NCI-H748 (cell line): ENCODE measurements around the gene UBN2.
"Not testable (repeated sequence)": the region's sequence is repeated elsewhere in the genome, so short reads cannot be mapped to it uniquely, and the experiment has no call there.

Experiments used
- DNase-seq: peaks from one replicate; lab custom pipeline; 2025; ENCODE audit not compliant: unreplicated experiment; lab: John Stamatoyannopoulos, UW

Gene UBN2

GRCh38 chr7:139294241-139294640 is 63.2 kb downstream of the UBN2 start:
- DNase-seq = no peak

DNA sequence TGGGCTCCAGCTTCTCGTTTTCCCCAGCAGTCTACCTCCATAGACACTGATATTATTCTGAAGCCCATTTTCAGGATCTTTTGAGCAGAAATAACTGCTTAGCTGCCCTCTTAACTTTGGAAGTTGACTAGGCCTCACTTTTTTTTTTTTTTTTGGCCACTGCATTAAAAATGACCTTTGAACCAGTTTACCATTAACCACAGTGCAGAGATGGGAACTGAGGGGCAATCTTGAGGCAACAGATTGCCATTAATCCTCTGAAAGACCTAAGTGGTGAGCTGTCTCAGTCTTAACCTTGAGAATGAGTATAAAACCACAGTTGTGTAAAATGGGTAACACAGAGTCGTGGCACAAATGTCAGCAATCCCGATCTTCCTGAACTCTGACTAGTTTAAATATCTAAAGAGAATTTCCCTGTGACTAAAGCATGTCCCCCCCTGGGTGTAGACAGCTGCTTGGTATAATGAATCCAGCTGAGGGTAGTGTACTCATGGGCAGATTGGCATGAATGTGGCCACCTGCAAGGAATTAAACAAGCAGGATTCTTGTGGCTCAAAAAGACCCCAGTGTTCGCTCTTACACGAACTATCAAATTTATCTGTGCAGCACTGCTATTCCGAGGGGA is 64.0 kb downstream of the UBN2 start:
- no peak for DNase-seq

- no peak for DNase-seq
Observed at GRCh38 chr7:139297795-139298194, 66.8 kb downstream of the UBN2 start.

GRCh38 chr7:139299296-139299695 is 68.3 kb downstream of the UBN2 start:
- no peak for DNase-seq

GRCh38 chr7:139300390-139300789 is 69.4 kb downstream of the UBN2 start:
- no peak for DNase-seq

DNA sequence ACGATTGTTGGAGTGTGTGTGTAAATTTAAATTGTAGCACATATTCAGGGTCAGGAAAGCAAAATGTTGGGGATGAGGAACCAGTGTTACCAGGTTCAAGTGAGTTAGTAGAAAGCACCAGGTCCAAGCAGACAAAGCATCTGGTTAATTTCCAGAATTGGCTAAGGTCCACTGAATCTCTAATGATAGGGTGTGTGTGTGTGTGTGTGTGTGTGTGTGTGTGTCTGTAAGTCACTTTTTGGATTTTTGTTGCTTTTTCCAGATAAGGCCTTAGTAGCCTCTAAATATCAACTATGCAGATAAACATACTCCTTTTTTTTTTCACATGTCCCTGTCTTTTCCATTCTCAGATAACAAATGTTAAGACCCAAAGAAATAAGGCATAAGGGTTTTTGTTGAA is 73.5 kb downstream of the UBN2 start:
- no peak for DNase-seq

DNA sequence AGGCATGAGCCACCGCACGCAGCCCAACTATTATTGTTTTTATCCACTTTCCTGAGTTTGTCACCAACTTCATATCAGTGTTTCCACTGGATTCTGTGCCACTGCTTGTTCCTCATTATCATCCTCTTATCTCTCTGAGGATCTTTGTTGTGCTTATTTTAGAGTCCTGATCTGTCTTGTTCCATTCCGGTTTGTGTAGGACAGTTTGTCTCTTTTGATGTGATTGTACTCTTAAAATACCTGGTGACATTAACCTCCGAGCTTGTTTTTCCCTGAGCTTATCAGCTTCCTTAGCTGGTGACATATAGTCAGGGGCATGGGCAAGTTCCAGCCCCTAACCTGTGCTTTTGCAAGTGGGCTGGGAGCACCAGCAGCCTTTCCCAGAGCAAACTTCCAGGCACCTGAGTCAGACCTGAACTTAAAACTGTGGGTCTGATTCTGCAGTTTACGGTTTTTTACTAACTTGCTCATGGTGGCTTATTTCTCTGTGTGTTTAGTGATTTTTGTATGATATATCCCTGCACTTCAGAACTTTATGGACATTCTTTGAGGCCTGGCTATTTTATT is 87.0 kb downstream of the UBN2 start:
- no peak for DNase-seq

GRCh38 chr7:139321071-139321745 is 90.2 kb downstream of the UBN2 start:
- DNase-seq = peak; percentile 6

GRCh38 chr7:139324709-139325108 is 93.7 kb downstream of the UBN2 start:
- not testable (repeated sequence) for DNase-seq

- no peak for DNase-seq
Observed at GRCh38 chr7:139328375-139328774, 97.3 kb downstream of the UBN2 start.

GRCh38 chr7:139329119-139329518 is 98.1 kb downstream of the UBN2 start:
- DNase-seq = no peak

GRCh38 chr7:139330333-139331030 is 99.4 kb downstream of the UBN2 start:
- no peak for DNase-seq

DNA sequence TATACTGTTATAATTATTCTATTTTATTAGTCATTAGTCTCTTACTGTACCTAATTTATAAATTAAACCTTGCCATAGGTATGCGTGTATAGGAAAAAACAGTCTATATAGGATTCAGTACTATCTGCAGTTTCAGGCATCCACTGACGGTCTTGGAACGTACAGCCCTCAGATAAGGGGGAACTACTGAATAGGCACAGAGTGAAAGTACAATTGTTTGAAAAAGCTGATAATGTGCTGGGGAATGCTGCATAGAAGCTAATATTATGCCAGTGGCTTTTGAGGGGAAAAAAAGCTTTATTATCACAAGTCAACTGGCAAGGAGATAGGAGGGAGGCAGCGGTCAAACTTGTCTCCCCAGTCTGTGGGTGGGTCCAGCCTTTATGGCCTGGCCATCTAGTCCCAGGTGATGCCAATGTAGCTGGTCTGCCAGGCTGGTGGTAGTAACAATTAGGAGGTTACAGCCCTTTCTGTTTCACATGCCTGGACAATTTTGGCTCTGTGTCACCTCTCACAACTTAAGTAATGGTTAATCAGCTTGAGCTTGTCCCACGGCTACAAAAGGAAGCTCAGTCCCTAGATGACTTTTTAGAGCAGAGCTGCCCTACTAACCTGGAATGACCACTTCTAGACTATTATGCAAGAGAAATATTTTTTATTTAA is 101.8 kb downstream of the UBN2 start:
- no peak for DNase-seq

GRCh38 chr7:139333443-139333842 is 102.4 kb downstream of the UBN2 start:
- DNase-seq = not testable (repeated sequence)

DNA sequence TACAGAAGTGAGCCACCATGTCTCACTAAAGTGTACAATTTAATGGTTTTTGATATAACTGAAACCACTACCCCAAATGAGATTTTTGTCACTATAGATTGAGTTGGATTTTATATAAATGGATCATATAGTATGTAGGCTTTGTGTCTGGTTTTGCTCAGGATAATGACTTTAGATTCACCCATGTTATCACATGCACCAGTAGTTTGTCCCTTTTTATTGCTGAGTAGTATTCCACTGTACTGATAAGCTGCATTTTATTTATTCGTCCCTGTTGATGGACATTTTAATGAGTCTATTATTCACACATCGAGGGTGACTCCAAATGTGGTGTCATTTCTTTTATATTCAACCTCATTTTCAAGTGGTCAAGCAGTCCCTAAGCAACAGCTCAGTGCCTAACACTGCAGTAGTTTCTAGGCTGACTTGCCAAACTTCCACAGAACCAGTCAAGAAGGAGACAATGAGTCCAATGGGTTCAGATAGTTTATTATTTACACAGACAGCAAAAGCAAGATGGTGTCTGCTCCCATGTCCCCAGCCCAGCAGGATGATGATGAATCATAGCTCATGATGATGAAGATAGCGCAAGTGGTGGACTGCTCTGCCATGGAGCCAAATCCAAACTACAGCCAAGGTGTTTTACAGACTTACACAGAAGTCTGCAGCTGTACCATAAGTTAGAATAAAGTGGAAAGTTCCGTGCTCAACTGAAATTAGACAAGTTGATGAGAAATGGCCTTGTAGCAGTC is 103.5 kb downstream of the UBN2 start:
- DNase-seq = no peak

- no peak for DNase-seq
Observed at GRCh38 chr7:139339025-139339424, 108.0 kb downstream of the UBN2 start.

GRCh38 chr7:139339698-139340036 is 108.6 kb downstream of the UBN2 start:
- no peak for DNase-seq

DNA sequence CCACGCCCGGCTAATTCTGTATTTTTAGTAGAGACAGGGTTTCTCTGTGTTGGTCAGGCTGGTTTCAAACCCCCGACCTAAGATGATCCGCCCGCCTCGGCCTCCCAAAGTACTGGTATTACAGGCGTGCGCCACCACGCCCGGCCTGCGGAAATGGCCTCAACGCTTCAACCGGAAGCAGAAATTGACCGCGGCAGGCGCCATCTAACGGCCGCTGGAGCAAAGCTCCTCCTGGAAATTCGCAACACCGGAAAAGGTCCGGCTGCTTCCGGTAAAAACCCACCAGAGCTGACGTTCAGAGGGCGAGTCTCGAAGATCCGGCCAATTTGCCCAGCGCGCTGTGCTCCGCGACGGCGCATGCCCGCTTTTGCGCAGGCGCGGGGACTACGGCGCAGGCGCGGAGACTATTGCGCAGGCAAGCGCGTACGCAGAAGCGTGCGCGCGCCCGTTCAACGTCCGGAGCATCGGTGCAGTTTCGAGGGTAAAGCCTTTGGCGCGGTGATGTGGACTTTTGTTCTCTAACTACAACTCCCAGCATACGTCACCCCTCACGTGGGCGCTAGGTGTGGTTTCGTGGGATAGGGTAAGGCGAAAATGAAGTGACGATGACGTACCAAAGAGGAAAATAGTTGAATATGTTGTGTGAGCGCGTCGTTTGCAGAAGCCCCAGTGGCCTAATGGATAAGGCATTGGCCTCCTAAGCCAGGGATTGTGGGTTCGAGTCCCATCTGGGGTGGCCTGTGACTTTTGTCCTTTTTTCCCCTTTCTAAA is 109.2 kb downstream of the UBN2 start:
- DNase-seq = peak; percentile 99

DNA sequence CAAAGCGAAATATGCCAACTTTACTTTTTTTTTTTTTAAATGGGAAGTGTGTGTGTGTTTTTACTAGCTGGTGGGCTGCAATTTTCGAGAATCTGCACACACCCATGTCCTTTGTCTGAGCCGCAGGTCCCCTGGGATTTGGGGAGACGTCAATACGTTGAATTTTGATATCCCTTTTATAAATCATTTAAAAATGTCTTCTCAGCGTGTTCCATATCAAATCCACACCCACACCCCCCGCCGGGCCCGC is 109.7 kb downstream of the UBN2 start:
- no peak for DNase-seq

DNA sequence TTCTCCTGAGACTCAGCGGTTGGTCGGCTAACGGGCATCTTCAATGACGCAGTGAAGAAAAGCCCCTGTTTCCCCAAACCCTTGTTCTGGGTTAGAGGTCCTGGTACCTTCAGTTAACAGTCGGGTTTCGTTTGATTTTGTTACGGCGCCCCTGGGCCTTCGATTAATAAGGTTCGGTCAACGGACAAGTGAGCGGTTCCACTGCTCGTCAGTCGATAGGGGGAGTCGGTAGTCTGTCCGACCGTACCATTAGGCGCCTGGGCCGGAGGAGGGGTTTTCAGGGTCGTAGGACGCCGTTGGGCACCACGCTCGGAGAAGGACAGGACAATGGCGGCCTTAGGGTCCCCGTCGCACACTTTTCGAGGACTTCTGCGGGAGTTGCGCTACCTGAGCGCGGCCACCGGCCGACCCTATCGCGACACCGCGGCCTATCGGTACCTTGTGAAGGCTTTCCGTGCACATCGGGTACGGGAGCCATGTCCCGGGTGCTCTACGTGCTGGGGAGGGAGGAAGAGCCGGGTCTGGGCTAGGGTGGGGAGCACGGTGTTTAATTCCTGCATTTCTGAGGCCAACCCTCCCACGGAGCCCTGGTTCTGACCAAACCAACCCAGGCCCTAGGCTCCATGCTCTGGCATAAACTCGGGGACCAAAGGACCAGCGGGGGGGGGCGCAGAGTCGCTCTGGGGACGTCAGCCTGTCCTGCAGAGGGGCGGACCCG is 110.2 kb downstream of the UBN2 start, which contains the start of gene FMC1:
TSS of gene FMC1 (plus strand) at position 280 of the 718 bp plus-strand sequence. CDS start at position 328, 48 bp downstream.
- DNase-seq = peak; percentile 93
